Thoracic aorta (tissue), 2 donors: ENCODE measurements around the gene GLO1. TPM values are rescaled to one million over a fixed set of nuclear protein-coding genes. Genes with fewer than 3 reads are reported as not detected.

ENCODE experiments used
- ATAC-seq: fragments of 150-250 bp; one replicate; pipeline ENCODE4 v1.8.0; 2017; ENCODE audit warnings: low read depth; ENCODE audit not compliant: insufficient number of reproducible peaks, low FRiP score
- DNase-seq: peaks from one replicate; pipeline ENCODE4 v3.0.0-alpha.2; 2020; ENCODE audit warnings: low spot score
- H3K27ac ChIP-seq, 2 donors: fragments of 200-600 bp; sonication (generic); 1 replicate in 1 of 2; 2 replicates in 1 of 2; pipeline ENCODE4 v1.5.1; 2016; ENCODE audit warnings: mild to moderate bottlenecking in 2 of 2, moderate library complexity in 2 of 2
- H3K27me3 ChIP-seq: fragments of 200-600 bp; sonication (generic); replicated peaks from 2 replicates; pipeline ENCODE4 v1.6.0; 2016; ENCODE audit warnings: mild to moderate bottlenecking; ENCODE audit not compliant: insufficient read depth
- H3K36me3 ChIP-seq: fragments of 200-600 bp; sonication (generic); one replicate; pipeline ENCODE4 v1.5.1; 2016
- H3K4me1 ChIP-seq, 2 donors: fragments of 200-600 bp; sonication (generic); 1 replicate in 1 of 2; 2 replicates in 1 of 2; pipeline versions ENCODE4 v1.5.1 to v1.6.0; 2016; ENCODE audit warnings: low read depth in 2 of 2, mild to moderate bottlenecking in 1 of 2; ENCODE audit not compliant: control insufficient read depth in 1 of 2
- H3K4me3 ChIP-seq: fragments of 200-600 bp; sonication (generic); 2 replicates; pipeline ENCODE4 v1.5.1; 2016; ENCODE audit warnings: mild to moderate bottlenecking
- H3K9me3 ChIP-seq: fragments of 200-600 bp; sonication (generic); 2 replicates; pipeline ENCODE4 v1.5.1; 2016
- total RNA-seq, 2 donors: library from RNA; depleted of rRNA; stranded (reverse); fragments of >200 nt; gene quantifications; one replicate each; pipeline versions ENCODE4 v1.1.0 to v1.2.3, GENCODE V29; 2016
- TF ChIP-seq, protein P1 (sequence below): fragments of 200-600 bp; sonication (generic); IDR thresholded peaks from one replicate; pipeline ENCODE4 v1.5.1; 2019; ENCODE audit warnings: antibody characterized with exemption

The GLO1 gene
- total RNA-seq, 2 donors from 2014 or later, result 47.7 to 63.1 TPM

DNA sequence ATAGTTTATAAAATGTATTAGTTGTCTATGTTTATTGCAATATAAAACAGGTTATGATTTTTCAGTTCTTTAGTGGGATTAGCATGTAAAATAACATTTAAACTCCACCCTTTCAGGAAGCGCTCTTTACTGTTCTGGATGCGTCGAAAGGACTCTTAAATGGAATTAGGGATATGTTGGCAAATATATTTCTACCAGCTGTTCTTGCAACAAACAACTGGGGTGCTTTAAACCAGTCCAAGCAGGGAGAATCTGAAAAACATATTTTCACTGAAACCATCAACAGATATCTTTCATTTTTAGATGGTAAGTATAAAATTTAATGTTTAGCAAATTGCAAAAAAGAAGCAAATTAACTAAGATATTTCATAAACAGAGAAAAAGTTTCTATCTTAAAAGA lies 34.0 kb upstream of the GLO1 start:
- no peaks in the 10 kb centered on the region for H3K4me1 ChIP-seq
- no peaks in the 10 kb centered on the region for H3K9me3 ChIP-seq
- no peak overlapping the region for H3K27ac ChIP-seq
- no peaks in the 10 kb centered on the region for H3K27me3 ChIP-seq
- TF ChIP-seq, protein P1, sequence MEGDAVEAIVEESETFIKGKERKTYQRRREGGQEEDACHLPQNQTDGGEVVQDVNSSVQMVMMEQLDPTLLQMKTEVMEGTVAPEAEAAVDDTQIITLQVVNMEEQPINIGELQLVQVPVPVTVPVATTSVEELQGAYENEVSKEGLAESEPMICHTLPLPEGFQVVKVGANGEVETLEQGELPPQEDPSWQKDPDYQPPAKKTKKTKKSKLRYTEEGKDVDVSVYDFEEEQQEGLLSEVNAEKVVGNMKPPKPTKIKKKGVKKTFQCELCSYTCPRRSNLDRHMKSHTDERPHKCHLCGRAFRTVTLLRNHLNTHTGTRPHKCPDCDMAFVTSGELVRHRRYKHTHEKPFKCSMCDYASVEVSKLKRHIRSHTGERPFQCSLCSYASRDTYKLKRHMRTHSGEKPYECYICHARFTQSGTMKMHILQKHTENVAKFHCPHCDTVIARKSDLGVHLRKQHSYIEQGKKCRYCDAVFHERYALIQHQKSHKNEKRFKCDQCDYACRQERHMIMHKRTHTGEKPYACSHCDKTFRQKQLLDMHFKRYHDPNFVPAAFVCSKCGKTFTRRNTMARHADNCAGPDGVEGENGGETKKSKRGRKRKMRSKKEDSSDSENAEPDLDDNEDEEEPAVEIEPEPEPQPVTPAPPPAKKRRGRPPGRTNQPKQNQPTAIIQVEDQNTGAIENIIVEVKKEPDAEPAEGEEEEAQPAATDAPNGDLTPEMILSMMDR, result no peak
- ATAC-seq, result no peak
- no peak for DNase-seq
- H3K36me3 ChIP-seq, result no peaks in the 10 kb centered on the region
- H3K4me3 ChIP-seq, result no peak overlapping the region

- Histone ChIP-seq H3K9me3 (no peaks in the 10 kb centered on the region), H3K36me3 (no peaks in the 10 kb centered on the region), H3K4me3 (no peak overlapping the region), H3K4me1 (no peaks in the 10 kb centered on the region), H3K27me3 (no peaks in the 10 kb centered on the region), H3K27ac (no peak overlapping the region)
- TF ChIP-seq, protein P1, result no peak
- ATAC-seq, result no peak
- no peak for DNase-seq
These were observed 27.4 kb upstream of the GLO1 start for GRCh38 chr6:38730140-38730862.

GRCh38 chr6:38728203-38728602 lies 25.3 kb upstream of the GLO1 start:
- Histone ChIP-seq H3K27me3 (no peaks in the 10 kb centered on the region), H3K4me1 (no peaks in the 10 kb centered on the region), H3K36me3 (no peaks in the 10 kb centered on the region), H3K9me3 (no peaks in the 10 kb centered on the region), H3K4me3 (no peak overlapping the region), H3K27ac (no peak overlapping the region)
- TF ChIP-seq, protein P1, result no peak
- ATAC-seq (no peak), DNase-seq (no peak)

DNA sequence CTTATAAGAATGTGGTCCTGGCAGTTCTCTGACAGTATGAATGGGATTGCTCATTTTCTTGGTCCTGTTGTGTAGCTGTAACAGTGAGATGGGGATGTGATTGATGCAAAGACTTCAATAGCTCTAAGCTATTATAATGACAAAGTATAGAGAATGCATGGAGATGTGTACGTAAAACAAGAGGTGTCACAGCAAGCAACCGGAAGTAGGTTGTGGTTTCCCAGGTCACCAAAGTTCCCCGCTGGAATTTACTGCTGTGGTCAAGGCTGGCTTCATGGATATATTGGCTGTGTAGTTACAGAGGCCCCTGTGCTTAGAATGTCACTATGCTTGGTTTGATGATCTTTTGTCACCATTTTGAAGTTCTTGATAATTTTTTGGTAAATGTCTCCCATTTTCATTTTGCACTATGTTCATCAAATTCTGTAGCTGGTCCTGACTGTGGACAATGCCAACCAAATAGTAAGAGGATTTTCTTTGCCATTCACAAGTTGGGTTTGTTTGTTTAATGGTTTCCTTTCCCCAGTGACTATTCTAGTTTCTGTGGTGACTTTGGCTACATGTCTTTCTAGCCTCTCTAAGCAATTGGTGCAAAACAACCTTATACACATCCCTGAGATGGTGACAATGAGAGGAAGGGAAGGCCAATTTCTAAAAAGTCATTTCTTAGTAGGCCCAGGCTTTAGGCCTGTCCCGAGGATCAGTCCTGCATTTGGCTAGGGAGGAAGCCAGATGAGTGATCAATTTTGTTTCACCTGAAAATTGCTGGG lies 22.7 kb upstream of the GLO1 start:
- TF ChIP-seq, protein P1, result no peak
- H3K27ac ChIP-seq, result no peak overlapping the region
- no peaks in the 10 kb centered on the region for H3K4me1 ChIP-seq
- H3K36me3 ChIP-seq, result no peaks in the 10 kb centered on the region
- no peaks in the 10 kb centered on the region for H3K9me3 ChIP-seq
- no peak for DNase-seq
- no peak for ATAC-seq
- no peaks in the 10 kb centered on the region for H3K27me3 ChIP-seq
- no peak overlapping the region for H3K4me3 ChIP-seq

- TF ChIP-seq, protein P1, result no peak
- DNase-seq (no peak), ATAC-seq (no peak)
- no peaks in the 10 kb centered on the region for H3K4me1 ChIP-seq
- H3K27ac ChIP-seq, result no peak overlapping the region
- no peak overlapping the region for H3K4me3 ChIP-seq
- H3K9me3 ChIP-seq, result no peaks in the 10 kb centered on the region
- no peaks in the 10 kb centered on the region for H3K36me3 ChIP-seq
- H3K27me3 ChIP-seq, result no peaks in the 10 kb centered on the region
These were observed 21.4 kb upstream of the GLO1 start for GRCh38 chr6:38724343-38724742.
